Measurements from ENCODE around the gene TARBP1. TPM values are rescaled to one million over a fixed set of nuclear protein-coding genes. Genes with fewer than 3 reads are reported as not detected.

TARBP1 gene
- total and polyA plus RNA-seq, 7 donors, result 5.5 to 22.1 (median 10.0) TPM

DNA sequence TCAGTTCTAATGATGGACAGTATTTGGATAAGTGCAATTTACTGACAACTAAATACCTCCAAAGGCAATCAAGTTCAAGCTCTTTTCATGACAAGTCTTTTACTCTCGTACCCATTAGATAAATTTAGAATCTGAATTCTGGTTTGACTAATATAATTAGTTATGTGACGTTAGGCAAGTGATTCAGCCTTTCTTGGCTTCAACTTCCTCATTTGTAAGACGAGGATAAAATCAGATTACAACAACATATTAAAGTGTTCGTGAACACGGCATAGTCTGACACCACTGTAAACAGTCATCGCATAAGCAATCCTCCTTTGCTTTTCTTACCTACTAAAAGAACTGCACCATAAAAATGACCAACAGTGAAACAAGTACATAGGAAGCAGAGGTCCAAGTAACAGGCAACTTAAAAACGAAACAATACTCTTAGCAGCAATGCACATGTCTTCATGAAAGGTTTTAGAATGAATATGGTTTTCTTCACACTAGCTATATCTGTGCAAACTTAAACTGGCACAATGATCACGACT, 80.1 kb downstream of the TARBP1 start:
- WGBS, 2 donors, result 41 to 76% methylated on average over 8 of the region's 8 CpGs
- H3K4me1 ChIP-seq, result peaks cover 0 to 11% (median 4%) of the 10 kb centered on the region in 4 donors
- H3K27ac ChIP-seq, result peak overlapping the region in 1 of 4 donors; percentile 1
- DNase-seq, result no peak
- no peaks in the 10 kb centered on the region for H3K36me3 ChIP-seq
- H3K9me3 ChIP-seq, result no peaks in the 10 kb centered on the region
- H3K4me3 ChIP-seq, result peak overlapping the region in 1 of 4 donors; percentile 5
- intact Hi-C loops (cut with DNase I), result no loop called here
- no peaks in the 10 kb centered on the region for H3K27me3 ChIP-seq
- TF ChIP-seq, protein P1, sequence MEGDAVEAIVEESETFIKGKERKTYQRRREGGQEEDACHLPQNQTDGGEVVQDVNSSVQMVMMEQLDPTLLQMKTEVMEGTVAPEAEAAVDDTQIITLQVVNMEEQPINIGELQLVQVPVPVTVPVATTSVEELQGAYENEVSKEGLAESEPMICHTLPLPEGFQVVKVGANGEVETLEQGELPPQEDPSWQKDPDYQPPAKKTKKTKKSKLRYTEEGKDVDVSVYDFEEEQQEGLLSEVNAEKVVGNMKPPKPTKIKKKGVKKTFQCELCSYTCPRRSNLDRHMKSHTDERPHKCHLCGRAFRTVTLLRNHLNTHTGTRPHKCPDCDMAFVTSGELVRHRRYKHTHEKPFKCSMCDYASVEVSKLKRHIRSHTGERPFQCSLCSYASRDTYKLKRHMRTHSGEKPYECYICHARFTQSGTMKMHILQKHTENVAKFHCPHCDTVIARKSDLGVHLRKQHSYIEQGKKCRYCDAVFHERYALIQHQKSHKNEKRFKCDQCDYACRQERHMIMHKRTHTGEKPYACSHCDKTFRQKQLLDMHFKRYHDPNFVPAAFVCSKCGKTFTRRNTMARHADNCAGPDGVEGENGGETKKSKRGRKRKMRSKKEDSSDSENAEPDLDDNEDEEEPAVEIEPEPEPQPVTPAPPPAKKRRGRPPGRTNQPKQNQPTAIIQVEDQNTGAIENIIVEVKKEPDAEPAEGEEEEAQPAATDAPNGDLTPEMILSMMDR (IDR thresholded peaks at IDR 0.05), result no peak
- TF ChIP-seq POLR2AphosphoS5 (IDR thresholded peaks at IDR 0.05) (no peak), POLR2A (IDR thresholded peaks at IDR 0.05) (no peak), EP300 (IDR thresholded peaks at IDR 0.05) (no peak)

DNA sequence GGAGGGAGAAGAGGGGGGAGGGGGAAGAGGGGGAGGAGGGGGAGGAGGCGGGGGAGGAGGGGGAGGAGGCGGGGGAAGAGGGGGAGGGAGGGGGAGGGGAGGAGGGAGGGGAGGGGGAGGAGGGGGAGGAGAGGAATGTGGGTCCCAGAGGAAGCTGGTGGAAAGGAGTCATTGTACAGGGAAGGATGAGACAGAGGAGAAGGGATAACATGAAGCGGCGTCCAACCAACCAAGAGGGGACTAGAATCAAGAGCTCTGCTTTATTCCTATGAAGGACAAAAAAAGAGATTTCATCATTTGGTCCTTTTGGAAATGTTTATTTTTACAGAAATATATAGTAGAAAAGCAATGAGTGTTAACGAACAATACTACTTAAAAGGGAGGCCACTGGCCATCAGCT, 81.2 kb downstream of the TARBP1 start:
- TF ChIP-seq, protein P1 (IDR thresholded peaks at IDR 0.05), result no peak
- TF ChIP-seq POLR2AphosphoS5 (IDR thresholded peaks at IDR 0.05), result no peak
- TF ChIP-seq POLR2A (IDR thresholded peaks at IDR 0.05), result no peak
- no peak for TF ChIP-seq EP300 (IDR thresholded peaks at IDR 0.05)
- Histone ChIP-seq H3K4me1 (peaks cover 0 to 11% (median 4%) of the 10 kb centered on the region in 4 donors), H3K36me3 (peaks cover 0 to 8% (median 2%) of the 10 kb centered on the region in 4 donors), H3K27me3 (no peaks in the 10 kb centered on the region), H3K27ac (no peak overlapping the region), H3K4me3 (no peak overlapping the region), H3K9me3 (no peaks in the 10 kb centered on the region)
- 66 to 86% methylated on average over 3 of the region's 5 CpGs for WGBS, 2 donors
- no peak for DNase-seq
- intact Hi-C loops (cut with DNase I), result no loop called here

DNA sequence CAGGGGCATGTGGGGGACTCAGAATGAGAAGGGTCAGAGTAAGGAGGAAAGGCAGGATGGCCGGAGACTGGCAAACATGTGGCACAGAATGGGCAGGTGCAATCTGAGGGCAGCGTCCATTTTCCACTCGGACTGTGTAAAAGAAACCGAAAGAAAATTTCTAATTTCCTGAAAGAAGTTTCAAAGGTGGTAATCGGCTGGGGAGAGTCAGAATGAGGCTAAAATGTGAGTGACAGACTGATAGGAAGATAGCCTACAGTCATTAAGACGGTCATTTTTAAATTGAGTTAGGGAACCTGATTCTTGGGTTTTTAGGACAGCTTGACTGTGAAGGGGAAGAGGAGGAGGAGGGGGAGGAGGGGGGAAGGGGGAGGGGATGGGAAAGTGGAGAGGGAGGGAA, 82.1 kb downstream of the TARBP1 start:
- TF ChIP-seq, protein P1 (IDR thresholded peaks at IDR 0.05), result no peak
- intact Hi-C loops (cut with DNase I), result no loop called here
- Histone ChIP-seq H3K4me3 (no peak overlapping the region), H3K4me1 (peaks cover 0 to 11% (median 4%) of the 10 kb centered on the region in 4 donors), H3K27me3 (no peaks in the 10 kb centered on the region), H3K27ac (no peak overlapping the region), H3K9me3 (no peaks in the 10 kb centered on the region), H3K36me3 (peaks cover 0 to 16% (median 5%) of the 10 kb centered on the region in 4 donors)
- no peak for DNase-seq
- 81 to 88% methylated on average over 6 of the region's 6 CpGs for WGBS, 2 donors

DNA sequence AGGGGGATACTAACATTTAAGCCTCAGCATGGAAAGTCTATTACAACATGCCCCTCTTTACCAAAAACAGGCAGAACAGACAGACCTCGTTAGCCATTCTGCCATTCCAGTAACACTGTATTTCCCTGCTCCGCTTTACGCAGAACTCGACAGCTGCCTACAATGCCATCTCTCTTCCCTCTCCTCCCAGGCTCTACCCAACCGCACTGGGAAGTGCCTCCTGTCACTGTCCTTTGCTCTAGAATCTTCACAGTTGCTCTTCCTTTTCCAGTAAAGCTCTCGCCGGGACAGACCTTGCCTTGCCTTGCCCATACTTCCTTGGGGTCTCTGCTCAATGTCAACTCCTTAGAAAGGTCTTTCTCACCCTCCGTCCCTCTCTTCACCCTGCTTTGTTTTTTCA, 82.9 kb downstream of the TARBP1 start:
- TF ChIP-seq, protein P1 (IDR thresholded peaks at IDR 0.05), result no peak
- TF ChIP-seq POLR2AphosphoS5 (IDR thresholded peaks at IDR 0.05) (no peak), EP300 (IDR thresholded peaks at IDR 0.05) (no peak), POLR2A (IDR thresholded peaks at IDR 0.05) (no peak)
- WGBS, 2 donors, result 93 to 97% methylated on average over 8 of the region's 8 CpGs
- DNase-seq, result no peak
- H3K4me3 ChIP-seq, result no peak overlapping the region
- no peaks in the 10 kb centered on the region for H3K27me3 ChIP-seq
- H3K36me3 ChIP-seq, result peaks cover 5 to 24% (median 5%) of the 10 kb centered on the region in 4 donors
- peaks cover 0 to 9% (median 3%) of the 10 kb centered on the region in 4 donors for H3K4me1 ChIP-seq
- H3K27ac ChIP-seq, result no peak overlapping the region
- no peaks in the 10 kb centered on the region for H3K9me3 ChIP-seq
- intact Hi-C loops (cut with DNase I), result no loop called here

DNA sequence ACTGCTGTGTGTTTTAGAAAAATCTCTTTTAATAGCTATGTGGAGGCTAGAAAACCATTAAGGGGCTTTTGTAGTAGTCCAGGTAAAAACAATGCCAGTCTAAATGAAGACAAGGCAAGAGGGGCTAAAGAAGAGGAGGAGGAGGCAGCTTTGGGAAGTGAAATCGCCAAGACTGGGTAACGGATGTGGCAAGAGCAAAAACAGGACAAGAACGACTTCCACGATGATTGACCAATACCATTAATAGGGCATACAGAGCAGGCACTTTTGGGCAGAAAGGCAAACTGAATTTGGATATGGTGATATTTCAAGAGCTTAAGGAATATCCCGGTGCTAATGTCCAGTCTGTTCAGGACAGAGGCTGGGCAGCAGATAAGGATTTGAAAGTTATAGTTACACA, 83.7 kb downstream of the TARBP1 start:
- TF ChIP-seq POLR2AphosphoS5 (IDR thresholded peaks at IDR 0.05) (no peak), POLR2A (IDR thresholded peaks at IDR 0.05) (no peak), EP300 (IDR thresholded peaks at IDR 0.05) (no peak)
- TF ChIP-seq, protein P1 (IDR thresholded peaks at IDR 0.05), result no peak
- Histone ChIP-seq H3K27me3 (no peaks in the 10 kb centered on the region), H3K27ac (no peak overlapping the region), H3K4me3 (no peak overlapping the region), H3K36me3 (peaks cover 5 to 29% (median 6%) of the 10 kb centered on the region in 4 donors), H3K4me1 (peaks cover 0 to 1% (median 0%) of the 10 kb centered on the region in 4 donors), H3K9me3 (no peaks in the 10 kb centered on the region)
- intact Hi-C loops (cut with DNase I), result no loop called here
- WGBS, 2 donors, result 91 to 98% methylated on average over 5 of the region's 5 CpGs
- DNase-seq, result no peak
